ENCODE results near the gene GSG1L2. TPM values are rescaled to one million over a fixed set of nuclear protein-coding genes. Genes with fewer than 3 reads are reported as not detected.
A peak's percentile ranks its signal among the peaks of the same experiment; 100 is the strongest.

GSG1L2 gene
- total RNA-seq: not detected
- long read RNA-seq: 0 reads

GRCh38 chr17:9821921-9822320 lies at the start of gene GSG1L2:
Gene GSG1L2, minus strand, starts transcription at chr17:9822079. Its CDS starts 8 bp downstream, at chr17:9822071.
- H3K9me3 ChIP-seq: no peaks in the 10 kb centered on the region
- H3K4me3 ChIP-seq: no peak within 1 kb of the TSS
- no peak for DNase-seq
- TF ChIP-seq POLR2A (IDR thresholded peaks at IDR 0.05): no peak
- TF ChIP-seq CTCF (IDR thresholded peaks at IDR 0.05): no peak
- peak in 1 of 4 donors; percentile 27 for ATAC-seq
- 45% methylated on average over 4 of the region's 15 CpGs for WGBS (ENCODE audit: insufficient coverage, low coverage, low lambda C conversion rate, missing lambda C conversion rate)
- intact Hi-C loops (cut with DNase I): no loop called here
- no peaks in the 10 kb centered on the region for H3K36me3 ChIP-seq
- no peaks in the 10 kb centered on the region for H3K27me3 ChIP-seq
- no peaks in the 10 kb centered on the region for H3K4me1 ChIP-seq
- no peak within 1 kb of the TSS for H3K27ac ChIP-seq

- ATAC-seq (no peak), DNase-seq (no peak)
- 44% methylated on average over 1 of the region's 3 CpGs for WGBS (ENCODE audit: insufficient coverage, low coverage, low lambda C conversion rate, missing lambda C conversion rate)
Measured at GRCh38 chr17:9868552-9868951, 46.7 kb upstream of the GSG1L2 start.

GRCh38 chr17:9865586-9865985 lies 43.7 kb upstream of the GSG1L2 start:
- H3K9me3 ChIP-seq: no peaks in the 10 kb centered on the region
- H3K4me1 ChIP-seq: no peaks in the 10 kb centered on the region
- TF ChIP-seq CTCF (IDR thresholded peaks at IDR 0.05) (no peak), POLR2A (IDR thresholded peaks at IDR 0.05) (no peak)
- intact Hi-C loops (cut with DNase I): no loop called here
- H3K4me3 ChIP-seq: no peak overlapping the region
- H3K36me3 ChIP-seq: no peaks in the 10 kb centered on the region
- H3K27me3 ChIP-seq: no peaks in the 10 kb centered on the region
- DNase-seq: no peak
- H3K27ac ChIP-seq: no peak overlapping the region
- 20% methylated on average over 1 of the region's 1 CpG for WGBS (ENCODE audit: insufficient coverage, low coverage, low lambda C conversion rate, missing lambda C conversion rate)
- ATAC-seq: no peak

More at GRCh38 chr17:9868552-9868951, 46.7 kb upstream of the GSG1L2 start:
- TF ChIP-seq CTCF (IDR thresholded peaks at IDR 0.05): no peak
- TF ChIP-seq POLR2A (IDR thresholded peaks at IDR 0.05): no peak
- H3K4me1 ChIP-seq: no peaks in the 10 kb centered on the region
- H3K36me3 ChIP-seq: no peaks in the 10 kb centered on the region
- intact Hi-C loops (cut with DNase I): no loop called here
- no peaks in the 10 kb centered on the region for H3K27me3 ChIP-seq
- H3K4me3 ChIP-seq: no peak overlapping the region
- no peaks in the 10 kb centered on the region for H3K9me3 ChIP-seq
- H3K27ac ChIP-seq: no peak overlapping the region

GRCh38 chr17:9862949-9863348 lies 41.1 kb upstream of the GSG1L2 start:
- no peaks in the 10 kb centered on the region for H3K27me3 ChIP-seq
- H3K4me3 ChIP-seq: no peak overlapping the region
- no peaks in the 10 kb centered on the region for H3K36me3 ChIP-seq
- H3K9me3 ChIP-seq: no peaks in the 10 kb centered on the region
- no peak for TF ChIP-seq POLR2A (IDR thresholded peaks at IDR 0.05)
- no peaks in the 10 kb centered on the region for H3K4me1 ChIP-seq
- ATAC-seq (no peak), DNase-seq (no peak)
- WGBS (ENCODE audit: insufficient coverage, low coverage, low lambda C conversion rate, missing lambda C conversion rate): 19% methylated on average over 3 of the region's 4 CpGs
- intact Hi-C loops (cut with DNase I): no loop called here
- no peak overlapping the region for H3K27ac ChIP-seq

- WGBS (ENCODE audit: insufficient coverage, low coverage, low lambda C conversion rate, missing lambda C conversion rate): 71% methylated on average over 1 of the region's 1 CpG
- ATAC-seq: no peak
- intact Hi-C loops (cut with DNase I): no loop called here
Measured at GRCh38 chr17:9862220-9862619, 40.3 kb upstream of the GSG1L2 start.

More at GRCh38 chr17:9862220-9862619, 40.3 kb upstream of the GSG1L2 start:
- TF ChIP-seq POLR2A (IDR thresholded peaks at IDR 0.05) (no peak), CTCF (IDR thresholded peaks at IDR 0.05) (no peak)
- no peak overlapping the region for H3K4me3 ChIP-seq
- no peak overlapping the region for H3K27ac ChIP-seq
- no peaks in the 10 kb centered on the region for H3K9me3 ChIP-seq
- DNase-seq: no peak
- no peaks in the 10 kb centered on the region for H3K36me3 ChIP-seq
- no peaks in the 10 kb centered on the region for H3K27me3 ChIP-seq
- no peaks in the 10 kb centered on the region for H3K4me1 ChIP-seq

Measured in right lobe of liver (tissue), 6 donors.